HG02642 (cell line): ENCODE measurements around the gene ABL2.
"Not testable (repeated sequence)": the region's sequence is repeated elsewhere in the genome, so short reads cannot be mapped to it uniquely, and the experiment has no call there.

Source experiments
- ATAC-seq: cut with Tn5 transposase; IDR thresholded peaks from one replicate; pipeline ENCODE4 v1.9.1; 2021; ENCODE audit warnings: mild to moderate bottlenecking; ENCODE audit not compliant: unreplicated experiment, poor library complexity

Gene ABL2

DNA sequence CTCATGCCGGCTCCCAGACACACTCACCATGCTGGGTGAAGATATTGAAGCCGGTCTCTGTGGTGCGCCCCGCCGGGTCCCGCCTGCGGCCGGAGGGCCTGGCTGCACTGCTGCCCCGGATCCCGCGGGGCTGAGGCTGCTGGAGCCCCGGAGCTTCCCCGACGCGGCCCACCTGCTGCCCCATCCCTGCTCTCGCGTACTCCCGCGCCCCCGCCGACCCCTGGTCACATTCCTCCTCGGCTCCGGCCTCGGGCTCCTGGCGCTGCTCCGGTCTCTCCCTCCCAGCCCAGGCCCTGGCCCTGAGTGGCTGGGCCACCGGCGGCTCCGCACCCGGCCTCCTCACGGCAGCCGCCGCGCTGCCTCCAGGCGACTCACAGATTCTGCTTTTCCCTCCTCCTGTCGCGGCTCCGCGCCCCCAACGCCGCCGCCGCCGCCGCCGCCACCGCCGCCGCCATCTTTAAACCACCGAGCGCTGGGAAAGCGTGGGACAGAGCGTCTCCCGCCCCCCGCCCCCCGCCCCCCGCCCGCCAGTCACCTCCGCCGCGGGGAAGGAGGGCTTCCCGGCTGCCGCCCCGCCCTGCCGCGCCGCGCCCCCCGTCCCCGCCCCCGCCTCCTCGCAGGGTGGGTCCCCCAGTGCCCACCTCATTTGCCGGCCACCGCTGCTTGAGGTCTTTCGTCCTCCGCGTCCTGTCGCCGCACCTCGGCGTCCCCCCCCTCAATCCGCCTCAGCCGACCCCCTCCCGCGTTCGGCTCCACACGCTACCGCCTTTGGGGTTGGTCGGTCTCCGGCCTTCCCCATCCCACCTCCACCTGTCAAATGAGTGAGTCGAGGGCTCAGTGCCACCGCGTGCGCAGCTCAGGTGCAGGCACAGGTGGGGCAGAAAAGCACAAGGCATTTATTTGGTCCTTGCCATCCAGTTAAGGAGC, at the start of gene ABL2:
TSS of gene ABL2 (minus strand) at position 464 of the 927 bp plus-strand sequence. CDS start at position 184, 280 bp downstream.
- peak; percentile 72 for ATAC-seq

- ATAC-seq: no peak
Observed at GRCh38 chr1:179278920-179279319, 49.4 kb upstream of the ABL2 start.

DNA sequence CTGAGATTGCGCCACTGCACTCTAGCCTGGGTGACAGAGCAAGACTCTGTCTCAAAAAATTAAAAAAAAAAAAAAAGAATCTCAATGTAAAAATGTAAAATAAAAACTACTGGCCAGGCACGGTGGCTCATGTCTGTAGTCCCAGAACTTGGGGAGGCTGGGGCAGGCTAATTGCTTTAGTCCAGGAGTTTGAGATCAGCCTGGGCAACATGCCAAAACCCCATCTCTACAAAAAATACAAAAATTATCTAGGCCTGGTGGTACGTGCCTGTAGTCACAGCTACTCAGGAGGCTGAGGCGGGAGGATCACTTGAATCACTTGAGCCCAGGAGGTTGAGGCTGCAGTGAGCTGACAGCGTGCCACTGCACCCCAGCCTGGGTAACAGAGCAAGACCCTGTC, 44.9 kb upstream of the ABL2 start:
- not testable (repeated sequence) for ATAC-seq

GRCh38 chr1:179269071-179269470, 39.6 kb upstream of the ABL2 start:
- ATAC-seq: no peak

DNA sequence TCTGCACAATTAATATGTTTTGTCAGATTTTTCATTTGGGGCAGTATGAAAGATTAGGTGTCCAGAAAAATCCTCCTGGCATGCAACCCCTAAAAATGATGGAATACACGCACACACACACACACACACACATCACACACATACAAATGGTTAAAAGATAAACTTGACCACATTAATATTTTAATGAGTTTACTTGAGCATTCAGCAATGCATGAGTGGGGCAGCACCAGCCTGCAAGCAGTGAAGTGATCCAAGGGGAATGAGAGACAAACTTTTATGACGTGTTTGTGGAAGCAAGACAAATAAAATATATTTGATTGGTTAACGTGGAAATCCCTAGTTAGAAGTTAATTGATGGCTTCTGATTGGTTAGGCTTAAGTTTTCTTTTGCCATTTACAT, 35.0 kb upstream of the ABL2 start:
- no peak for ATAC-seq

DNA sequence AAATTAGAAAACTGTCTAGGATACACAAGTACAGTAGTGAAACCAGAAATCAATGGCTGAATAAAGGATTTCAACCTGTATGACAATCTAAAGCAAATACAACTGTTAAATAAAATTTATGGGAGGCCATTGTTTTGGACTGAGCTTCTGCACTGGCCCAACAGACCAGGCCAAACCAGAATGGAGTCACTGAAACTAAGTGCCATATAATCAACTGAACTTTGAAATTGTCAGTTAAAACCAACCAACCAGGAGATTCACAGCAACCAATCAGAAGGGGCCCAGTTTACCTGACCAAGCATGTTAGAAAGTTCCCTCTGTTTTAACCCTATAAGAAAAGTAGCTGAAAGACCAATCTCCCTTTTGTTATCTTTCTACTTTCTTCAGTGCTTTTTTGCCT, 33.6 kb upstream of the ABL2 start:
- no peak for ATAC-seq

DNA sequence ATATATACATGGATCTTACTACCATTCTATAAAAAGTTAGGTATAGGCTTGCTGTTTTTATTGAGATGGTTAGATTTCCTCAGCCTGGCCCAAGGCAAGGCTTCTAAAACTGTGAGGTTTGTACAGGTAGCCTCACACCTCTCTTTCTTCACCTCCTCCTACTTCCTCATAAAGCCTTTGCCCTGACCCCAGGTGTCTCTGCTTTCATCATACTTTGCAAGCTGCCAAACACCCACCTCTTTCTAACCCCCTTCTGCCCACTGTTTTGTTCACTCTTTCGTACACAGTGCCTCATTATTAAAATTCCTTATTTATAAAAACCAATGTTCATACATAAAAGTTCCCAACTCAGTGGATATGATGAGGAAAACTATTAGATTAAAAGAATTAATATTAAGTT, 32.7 kb upstream of the ABL2 start:
- ATAC-seq: no peak

- no peak for ATAC-seq
Observed at GRCh38 chr1:179253286-179253972, 24.0 kb upstream of the ABL2 start.

DNA sequence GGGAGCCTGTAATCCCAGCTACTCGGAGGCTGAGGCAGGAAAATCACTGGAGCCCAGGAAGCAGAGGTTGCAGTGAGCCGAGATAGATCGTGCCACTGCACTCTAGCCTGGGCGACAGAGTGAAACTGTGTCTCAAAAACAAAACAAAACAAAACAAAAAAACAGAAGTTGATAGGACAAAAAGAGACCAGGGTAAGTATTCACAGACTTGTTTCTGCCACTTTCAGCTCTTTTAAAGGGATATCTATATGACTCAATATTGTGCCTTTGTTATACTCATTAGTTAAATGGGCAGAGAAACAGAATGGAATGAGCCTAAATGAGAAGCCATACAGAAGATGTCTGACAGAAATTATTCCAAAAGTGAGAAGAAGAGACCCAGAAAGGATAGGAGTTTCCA, 23.1 kb upstream of the ABL2 start:
- no peak for ATAC-seq

- no peak for ATAC-seq
Observed at GRCh38 chr1:179251675-179252074, 22.2 kb upstream of the ABL2 start.

DNA sequence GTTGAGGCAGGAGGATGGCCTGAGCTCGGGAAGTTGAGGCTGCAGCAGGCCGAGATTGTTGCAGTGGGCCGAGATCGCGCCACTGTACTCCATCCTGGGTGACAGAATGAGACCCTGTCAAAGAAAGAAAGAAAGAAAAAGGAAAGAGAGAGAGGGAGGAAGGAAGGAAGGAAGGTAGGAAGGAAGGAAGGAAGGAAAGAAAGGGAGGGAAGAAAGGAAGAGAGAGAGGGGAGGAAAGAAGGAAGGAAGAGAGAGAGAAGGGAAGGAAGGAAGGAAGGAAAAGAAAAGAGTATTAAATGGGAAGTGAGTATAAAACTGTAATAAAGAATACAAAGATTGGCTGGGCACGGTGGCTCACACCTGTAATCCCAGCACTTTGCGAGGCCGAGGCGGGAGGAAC, 18.4 kb upstream of the ABL2 start:
- no peak for ATAC-seq

DNA sequence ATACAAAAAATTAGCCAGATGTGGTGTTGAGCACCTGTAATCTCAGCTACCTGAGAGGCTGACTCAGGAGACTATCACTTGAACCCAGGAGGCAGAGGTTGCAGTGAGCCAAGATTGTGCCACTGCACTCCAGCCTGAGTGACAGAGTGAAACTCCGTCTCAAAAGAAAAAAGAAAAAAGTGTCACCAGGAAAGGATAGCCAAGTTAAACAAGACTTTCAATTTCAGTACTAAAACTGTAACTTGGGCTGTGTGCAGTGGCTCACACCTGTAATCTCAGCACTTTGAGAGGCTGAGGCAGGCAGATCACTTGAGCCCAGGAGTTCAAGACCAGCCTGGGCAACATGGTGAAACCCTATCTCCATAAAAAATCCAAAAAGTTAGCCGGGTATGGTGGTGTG, 15.9 kb upstream of the ABL2 start:
- peak; percentile 45 for ATAC-seq

DNA sequence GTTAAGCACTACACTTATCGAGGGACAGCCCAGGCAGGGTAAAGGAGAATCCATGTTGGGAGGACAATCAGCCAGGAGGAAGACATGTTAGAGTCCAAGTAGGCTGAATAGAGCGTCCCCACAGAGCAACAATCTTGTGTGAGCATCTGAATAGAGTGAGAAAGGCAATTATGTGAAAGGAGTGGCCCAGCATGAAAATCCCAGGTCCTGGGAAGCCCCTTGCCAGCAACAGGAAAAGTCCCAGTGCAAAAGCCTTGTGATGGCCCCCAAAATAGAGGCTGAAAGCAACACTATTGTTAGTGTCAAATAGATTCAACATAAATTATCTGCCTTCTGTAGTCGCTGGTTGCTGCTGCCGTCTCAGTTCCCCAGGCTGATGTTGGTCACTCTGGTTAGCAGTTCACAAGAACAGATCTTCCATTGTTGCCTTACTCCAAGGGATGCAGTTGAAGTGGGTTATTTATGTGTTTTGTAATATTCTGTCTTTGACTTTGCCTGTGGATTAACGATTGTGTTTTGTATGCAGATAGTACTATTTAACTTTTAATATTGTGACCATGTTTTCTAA, 12.1 kb upstream of the ABL2 start:
- no peak for ATAC-seq

DNA sequence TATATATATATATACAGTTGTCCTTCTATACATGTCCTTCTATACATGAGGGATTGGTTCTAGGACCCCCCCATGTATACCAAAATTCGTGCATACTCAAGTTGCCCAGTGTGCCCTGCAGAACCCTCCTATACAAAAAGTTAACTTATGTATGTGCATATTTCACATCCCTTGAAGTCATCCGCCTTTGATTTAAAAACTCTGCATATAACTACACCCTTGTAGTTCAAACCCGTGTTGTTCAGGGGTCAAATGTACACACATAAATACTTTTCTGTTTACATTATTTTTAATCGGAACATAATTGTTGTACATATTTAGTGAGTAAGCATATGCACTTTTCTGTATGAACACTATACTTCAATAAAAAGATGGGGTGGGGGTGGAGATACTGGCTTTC, 7.7 kb upstream of the ABL2 start:
- no peak for ATAC-seq

- ATAC-seq: no peak
Observed at GRCh38 chr1:179234863-179235262, 5.4 kb upstream of the ABL2 start.

DNA sequence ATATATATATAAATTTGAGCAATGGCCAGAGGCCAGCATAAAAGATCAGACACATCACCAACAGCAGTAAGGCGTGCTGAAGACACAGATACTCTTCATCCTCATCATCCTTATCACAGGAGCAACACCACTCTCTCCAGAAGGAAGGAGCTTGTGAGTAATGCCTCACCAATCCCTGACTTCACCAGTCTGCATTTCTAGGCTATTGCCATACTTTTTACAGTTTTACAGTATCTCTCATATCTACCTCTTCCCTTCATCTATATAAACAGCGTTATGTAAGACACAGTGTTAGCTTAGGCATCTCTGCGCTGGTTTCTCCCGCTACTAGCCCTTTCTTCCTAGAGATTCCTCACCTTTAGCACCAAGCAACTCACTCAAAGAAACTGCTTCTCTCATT, 2.4 kb upstream of the ABL2 start:
- no peak for ATAC-seq

GRCh38 chr1:179230721-179231120, 1.2 kb upstream of the ABL2 start:
- no peak for ATAC-seq

GRCh38 chr1:179230251-179230650, 774 bp upstream of the ABL2 start:
- ATAC-seq: no peak

DNA sequence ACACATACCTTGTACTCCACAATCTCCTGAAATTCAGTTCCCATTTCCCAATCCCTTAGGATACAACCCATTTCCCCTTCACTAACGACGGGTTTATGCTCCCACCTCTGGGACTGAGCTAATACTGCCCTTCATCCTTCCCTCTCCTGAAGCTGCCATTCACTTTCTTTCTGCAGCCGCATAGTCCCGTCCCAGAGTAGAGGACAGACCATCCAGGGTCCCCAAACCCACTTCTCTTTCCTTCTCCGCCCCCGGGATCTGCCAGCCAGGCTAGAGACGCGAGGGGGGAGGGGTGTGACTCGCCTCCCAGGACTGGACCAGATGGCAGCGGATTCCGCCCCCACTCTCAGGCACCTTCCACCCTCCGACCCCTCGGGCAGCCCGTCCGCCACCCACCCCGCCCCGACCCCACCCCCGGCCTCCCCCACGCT, 679 bp downstream of the ABL2 start:
- peak; percentile 36 for ATAC-seq

DNA sequence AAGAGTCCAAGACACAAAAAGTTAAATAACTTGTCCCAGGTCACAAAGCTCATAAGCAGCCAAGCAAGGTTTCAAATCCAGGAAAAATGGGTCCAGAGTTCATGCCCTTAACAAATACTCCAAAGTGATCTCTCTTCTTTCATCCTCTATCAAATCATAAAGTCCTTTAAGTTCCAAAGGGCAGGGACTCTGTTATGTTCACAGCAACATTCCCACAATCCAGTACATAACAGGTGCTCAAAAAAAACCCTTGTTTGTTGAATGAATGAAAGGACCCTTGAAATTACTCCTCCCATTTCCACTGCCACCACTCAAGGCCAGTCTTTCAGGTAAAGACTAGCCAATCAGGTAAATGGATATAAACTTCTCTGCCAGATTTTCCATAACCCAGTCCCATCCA, 2.7 kb downstream of the ABL2 start:
- ATAC-seq: no peak

DNA sequence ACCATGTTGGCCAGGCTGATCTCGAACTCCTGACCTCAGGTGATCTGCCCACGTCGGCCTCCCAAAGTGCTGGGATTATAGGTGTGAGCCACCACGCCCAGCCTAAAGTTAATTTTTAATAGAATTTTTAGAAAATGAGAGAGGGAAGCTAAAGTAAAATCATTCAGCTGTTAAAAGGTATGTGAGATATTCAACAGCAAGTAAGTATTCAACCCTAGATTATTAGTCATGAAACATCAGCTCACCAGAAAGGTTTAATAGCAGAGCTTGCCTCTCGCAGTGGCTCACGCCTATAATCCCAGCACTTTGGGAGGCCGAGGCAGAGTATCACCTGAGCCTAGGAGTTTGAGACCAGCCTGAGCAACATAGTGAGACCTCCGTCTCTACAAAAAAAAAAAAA, 5.0 kb downstream of the ABL2 start:
- not testable (repeated sequence) for ATAC-seq
